Loucy (cell line): ENCODE results near the gene FHIT.

Experiments used
- EZH2phosphoT487 ChIP-seq: fragments of 200-600 bp; IDR thresholded peaks from 2 replicates; pipeline ENCODE4 v1.6.1; 2018; ENCODE audit warnings: antibody characterized with exemption, mild to moderate bottlenecking, moderate library complexity, borderline replicate concordance
- TF ChIP-seq, protein P1 (sequence below): fragments of 200-600 bp; sonication (generic); conservative IDR thresholded peaks from 2 replicates; pipeline ENCODE4 v1.5.1; 2014; ENCODE audit warnings: mild to moderate bottlenecking, antibody characterized with exemption, low read length

DNA sequence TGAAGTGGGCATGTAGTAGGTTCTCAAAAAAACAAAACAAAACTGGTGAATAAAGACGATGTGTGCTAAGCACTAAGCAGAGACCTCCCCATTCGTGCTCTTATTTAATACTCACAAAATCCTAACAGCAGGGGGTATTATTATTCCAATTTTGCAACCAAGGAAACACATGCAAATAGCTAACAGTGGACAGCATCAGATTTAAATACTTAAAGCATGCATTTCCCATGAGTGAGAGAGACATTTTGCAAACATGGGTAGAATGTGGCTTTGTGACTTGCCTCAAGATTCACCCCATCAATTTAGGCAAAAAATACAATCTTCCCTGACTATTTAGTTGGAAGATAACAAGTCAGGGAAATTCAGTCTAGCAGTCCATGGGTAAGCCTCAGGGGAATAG is 1255.2 kb downstream of the FHIT start:
- TF ChIP-seq, protein P1, sequence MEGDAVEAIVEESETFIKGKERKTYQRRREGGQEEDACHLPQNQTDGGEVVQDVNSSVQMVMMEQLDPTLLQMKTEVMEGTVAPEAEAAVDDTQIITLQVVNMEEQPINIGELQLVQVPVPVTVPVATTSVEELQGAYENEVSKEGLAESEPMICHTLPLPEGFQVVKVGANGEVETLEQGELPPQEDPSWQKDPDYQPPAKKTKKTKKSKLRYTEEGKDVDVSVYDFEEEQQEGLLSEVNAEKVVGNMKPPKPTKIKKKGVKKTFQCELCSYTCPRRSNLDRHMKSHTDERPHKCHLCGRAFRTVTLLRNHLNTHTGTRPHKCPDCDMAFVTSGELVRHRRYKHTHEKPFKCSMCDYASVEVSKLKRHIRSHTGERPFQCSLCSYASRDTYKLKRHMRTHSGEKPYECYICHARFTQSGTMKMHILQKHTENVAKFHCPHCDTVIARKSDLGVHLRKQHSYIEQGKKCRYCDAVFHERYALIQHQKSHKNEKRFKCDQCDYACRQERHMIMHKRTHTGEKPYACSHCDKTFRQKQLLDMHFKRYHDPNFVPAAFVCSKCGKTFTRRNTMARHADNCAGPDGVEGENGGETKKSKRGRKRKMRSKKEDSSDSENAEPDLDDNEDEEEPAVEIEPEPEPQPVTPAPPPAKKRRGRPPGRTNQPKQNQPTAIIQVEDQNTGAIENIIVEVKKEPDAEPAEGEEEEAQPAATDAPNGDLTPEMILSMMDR, result no peak
- no peak for TF ChIP-seq EZH2phosphoT487
